C4-2B (cell line): ENCODE data around the gene NPAS3.

Experiments
- H3K27ac ChIP-seq: fragments of 450-650 bp; 2 replicates; pipeline ENCODE4 v1.5.1; 2017
- CTCF ChIP-seq: fragments of 450-650 bp; conservative IDR thresholded peaks from 2 replicates; pipeline ENCODE4 v1.5.1; 2017; ENCODE audit warnings: mild to moderate bottlenecking
- ZFX ChIP-seq: fragments of 450-650 bp; IDR thresholded peaks from 2 replicates; pipeline ENCODE4 v1.6.1; 2017

NPAS3 gene

GRCh38 chr14:33529787-33530757, 591.4 kb downstream of the NPAS3 start:
- TF ChIP-seq ZFX = no peak
- TF ChIP-seq CTCF = no peak
- H3K27ac ChIP-seq = no peak overlapping the region

GRCh38 chr14:33532553-33532952, 593.9 kb downstream of the NPAS3 start:
- TF ChIP-seq ZFX = no peak
- H3K27ac ChIP-seq = no peak overlapping the region

- no peak overlapping the region for H3K27ac ChIP-seq
- TF ChIP-seq ZFX = no peak
- no peak for TF ChIP-seq CTCF
These were observed 595.4 kb downstream of the NPAS3 start for GRCh38 chr14:33534104-33534503.

GRCh38 chr14:33534632-33535031, 596.0 kb downstream of the NPAS3 start:
- H3K27ac ChIP-seq = no peak overlapping the region
- TF ChIP-seq ZFX (no peak), CTCF (no peak)

GRCh38 chr14:33539918-33540357, 601.3 kb downstream of the NPAS3 start:
- no peak overlapping the region for H3K27ac ChIP-seq
- no peak for TF ChIP-seq ZFX
- no peak for TF ChIP-seq CTCF

- H3K27ac ChIP-seq = no peak overlapping the region
- no peak for TF ChIP-seq ZFX
- no peak for TF ChIP-seq CTCF
These were observed 602.5 kb downstream of the NPAS3 start for GRCh38 chr14:33541171-33541570.

GRCh38 chr14:33542338-33543287, 603.9 kb downstream of the NPAS3 start:
- no peak overlapping the region for H3K27ac ChIP-seq
- TF ChIP-seq CTCF (no peak), ZFX (no peak)
